SU-DHL-6 (cell line): ENCODE data around the gene AIMP1.

Source experiments
- H2AFZ ChIP-seq: fragments of 200-600 bp; sonication (generic); 2 replicates; pipeline ENCODE4 v1.6.1; 2014; ENCODE audit warnings: low read depth, mild to moderate bottlenecking, moderate library complexity, mixed read lengths, antibody characterized with exemption, low read length; ENCODE audit not compliant: severe bottlenecking
- H3F3A ChIP-seq: fragments of 200-600 bp; shearing (Covaris generic); 2 replicates; pipeline ENCODE4 v1.6.0; 2016; ENCODE audit warnings: antibody characterized with exemption, mild to moderate bottlenecking; ENCODE audit not compliant: insufficient read depth
- H3K27ac ChIP-seq: fragments of 200-600 bp; sonication (generic); 2 replicates; pipeline ENCODE4 v1.5.1; 2016; ENCODE audit warnings: low read depth, mild to moderate bottlenecking, low read length, moderate library complexity, mixed read lengths
- H3K27me3 ChIP-seq: fragments of 200-600 bp; sonication (generic), shearing (Covaris generic); 2 replicates; pipeline ENCODE4 v1.6.0; 2014; ENCODE audit warnings: mild to moderate bottlenecking, low read length
- H3K36me3 ChIP-seq: fragments of 200-600 bp; sonication (generic); 2 replicates; pipeline ENCODE4 v1.6.1; 2014; ENCODE audit warnings: mild to moderate bottlenecking, low read length, mixed read lengths
- H3K4me2 ChIP-seq: fragments of 300-600, 200-600 bp; shearing (Covaris generic), sonication (generic); 2 replicates; pipeline ENCODE4 v1.6.0; 2014; ENCODE audit warnings: low read length, low read depth, mild to moderate bottlenecking; ENCODE audit not compliant: poor library complexity, severe bottlenecking
- H3K4me3 ChIP-seq: fragments of 200-600 bp; sonication (generic); 2 replicates; pipeline ENCODE4 v1.5.1; 2014; ENCODE audit warnings: antibody characterized with exemption, low read length, mild to moderate bottlenecking, mixed read lengths; ENCODE audit not compliant: insufficient read depth, poor library complexity, severe bottlenecking
- H3K79me2 ChIP-seq: fragments of 200-600 bp; sonication (generic); 2 replicates; pipeline ENCODE4 v1.6.1; 2014; ENCODE audit warnings: mild to moderate bottlenecking, low read length, moderate library complexity; ENCODE audit not compliant: insufficient read depth
- H3K9ac ChIP-seq: fragments of 200-600 bp; sonication (generic); 2 replicates; pipeline ENCODE4 v1.7.0; 2014; ENCODE audit warnings: mild to moderate bottlenecking, low read length
- H3K9me2 ChIP-seq: fragments of 200-600 bp; sonication (generic); replicated peaks from 2 replicates; pipeline ENCODE4 v1.6.1; 2014; ENCODE audit warnings: low read length; ENCODE audit not compliant: insufficient read depth
- H3K9me3 ChIP-seq: fragments of 200-600 bp; sonication (generic); 2 replicates; pipeline ENCODE4 v1.6.1; 2014; ENCODE audit warnings: low read length, mixed read lengths; ENCODE audit not compliant: insufficient read depth
- H4K20me1 ChIP-seq: fragments of 200-600 bp; sonication (generic); 2 replicates; pipeline ENCODE4 v1.6.1; 2014; ENCODE audit warnings: low read depth, mild to moderate bottlenecking, antibody characterized with exemption, low read length, moderate library complexity, mixed read lengths
- EZH2phosphoT487 ChIP-seq: fragments of 200-600 bp; sonication (generic), shearing (Covaris generic); conservative IDR thresholded peaks from 2 replicates; pipeline ENCODE4 v1.6.1; 2018; ENCODE audit warnings: mild to moderate bottlenecking, antibody characterized with exemption, low read length, moderate library complexity, mixed read lengths
- TF ChIP-seq, protein P1 (sequence below): fragments of 200-600 bp; sonication (generic); IDR thresholded peaks from one replicate; pipeline ENCODE4 v1.5.1; 2017; ENCODE audit warnings: antibody characterized with exemption, mild to moderate bottlenecking, low read length, moderate library complexity; ENCODE audit not compliant: insufficient read depth, poor library complexity, severe bottlenecking

Gene AIMP1

DNA sequence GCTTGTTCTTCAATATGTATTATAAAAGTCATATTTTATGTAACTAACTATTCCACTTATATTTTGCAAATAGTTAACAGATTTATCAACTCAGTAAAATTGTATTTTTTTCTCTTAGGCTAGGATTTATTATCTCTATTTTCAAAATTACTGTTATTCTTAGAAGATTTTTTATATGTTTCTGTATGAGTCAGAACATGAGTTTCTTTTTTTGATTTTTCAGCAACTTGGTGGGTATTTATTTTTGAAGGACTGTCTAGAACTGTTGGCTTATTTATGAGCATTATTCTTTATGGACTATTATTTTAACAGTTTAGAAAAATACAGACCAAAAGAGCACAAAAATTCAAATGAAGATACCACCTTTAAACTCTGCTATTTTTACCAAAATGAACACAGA is 6.8 kb downstream of the AIMP1 start:
- no peak overlapping the region for H3K4me3 ChIP-seq
- H3K27me3 ChIP-seq = no peaks in the 10 kb centered on the region
- H3K4me2 ChIP-seq = no peak overlapping the region
- no peak overlapping the region for H3K27ac ChIP-seq
- no peaks in the 10 kb centered on the region for H4K20me1 ChIP-seq
- no peak overlapping the region for H3K9ac ChIP-seq
- H3K79me2 ChIP-seq = peaks cover 27% of the 10 kb centered on the region
- no peak overlapping the region for H2AFZ ChIP-seq
- H3K9me3 ChIP-seq = no peaks in the 10 kb centered on the region
- H3K36me3 ChIP-seq = no peaks in the 10 kb centered on the region; the same call in 1 of the 2 replicates
- TF ChIP-seq, protein P1, sequence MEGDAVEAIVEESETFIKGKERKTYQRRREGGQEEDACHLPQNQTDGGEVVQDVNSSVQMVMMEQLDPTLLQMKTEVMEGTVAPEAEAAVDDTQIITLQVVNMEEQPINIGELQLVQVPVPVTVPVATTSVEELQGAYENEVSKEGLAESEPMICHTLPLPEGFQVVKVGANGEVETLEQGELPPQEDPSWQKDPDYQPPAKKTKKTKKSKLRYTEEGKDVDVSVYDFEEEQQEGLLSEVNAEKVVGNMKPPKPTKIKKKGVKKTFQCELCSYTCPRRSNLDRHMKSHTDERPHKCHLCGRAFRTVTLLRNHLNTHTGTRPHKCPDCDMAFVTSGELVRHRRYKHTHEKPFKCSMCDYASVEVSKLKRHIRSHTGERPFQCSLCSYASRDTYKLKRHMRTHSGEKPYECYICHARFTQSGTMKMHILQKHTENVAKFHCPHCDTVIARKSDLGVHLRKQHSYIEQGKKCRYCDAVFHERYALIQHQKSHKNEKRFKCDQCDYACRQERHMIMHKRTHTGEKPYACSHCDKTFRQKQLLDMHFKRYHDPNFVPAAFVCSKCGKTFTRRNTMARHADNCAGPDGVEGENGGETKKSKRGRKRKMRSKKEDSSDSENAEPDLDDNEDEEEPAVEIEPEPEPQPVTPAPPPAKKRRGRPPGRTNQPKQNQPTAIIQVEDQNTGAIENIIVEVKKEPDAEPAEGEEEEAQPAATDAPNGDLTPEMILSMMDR = no peak
- TF ChIP-seq EZH2phosphoT487 = no peak
- H3K9me2 ChIP-seq = no peaks in the 10 kb centered on the region
- no peaks in the 10 kb centered on the region; the same call in 1 of the 2 replicates for H3F3A ChIP-seq

DNA sequence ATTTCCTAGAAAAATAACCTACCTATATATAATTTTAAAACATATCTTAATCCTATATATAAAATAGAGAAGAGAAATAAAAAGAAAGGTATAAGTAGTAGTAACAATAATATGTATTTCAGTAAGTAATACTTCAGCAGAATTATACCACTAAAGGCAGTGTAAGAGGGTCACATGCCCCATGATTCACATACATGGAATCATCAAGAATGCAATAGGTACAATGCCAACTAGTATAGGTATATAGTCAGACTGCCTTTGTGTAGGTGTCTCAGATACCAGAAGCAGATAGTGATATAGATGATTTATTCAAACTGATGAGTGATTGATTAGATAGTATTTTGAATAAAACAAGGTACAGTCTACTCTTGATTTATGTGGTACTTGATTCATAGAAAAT is 9.4 kb downstream of the AIMP1 start:
- H4K20me1 ChIP-seq = no peaks in the 10 kb centered on the region
- peaks cover 2% of the 10 kb centered on the region; the same call in 1 of the 2 replicates for H3K79me2 ChIP-seq
- no peaks in the 10 kb centered on the region for H3K27me3 ChIP-seq

DNA sequence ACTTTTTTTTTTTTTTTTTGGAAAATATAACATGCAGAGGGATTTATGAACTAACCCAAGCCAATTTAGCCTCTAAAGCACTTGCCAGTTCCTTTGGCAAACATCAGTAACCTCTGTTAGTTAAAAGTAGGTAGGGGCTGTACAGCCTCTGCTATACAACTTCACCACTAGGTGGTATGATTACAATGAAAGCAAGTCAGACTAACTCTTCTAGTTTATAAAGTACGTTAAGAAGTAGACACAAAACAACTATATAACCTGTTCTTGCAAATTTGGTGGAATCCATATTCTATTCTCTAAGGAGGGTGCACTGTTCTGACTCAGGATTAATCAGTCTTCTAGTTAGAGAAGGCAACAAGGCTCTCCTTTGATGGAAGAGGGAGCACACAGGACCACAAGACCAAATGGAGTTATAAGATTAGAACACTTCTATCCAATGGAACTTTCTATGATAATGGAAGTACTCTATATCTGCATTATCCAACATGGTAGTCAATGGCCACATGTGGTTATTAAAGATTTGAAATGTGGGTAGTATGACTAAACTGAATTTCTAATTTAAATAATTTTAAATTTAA is 12.8 kb downstream of the AIMP1 start:
- no peak overlapping the region for H3K4me3 ChIP-seq
- H3K9me2 ChIP-seq = no peaks in the 10 kb centered on the region
- TF ChIP-seq, protein P1 = peak; percentile 20
- TF ChIP-seq EZH2phosphoT487 = no peak
- H3K27me3 ChIP-seq = no peaks in the 10 kb centered on the region
- no peaks in the 10 kb centered on the region; the same call in 1 of the 2 replicates for H3K79me2 ChIP-seq
- peaks cover 2% of the 10 kb centered on the region; the same call in 1 of the 2 replicates for H3K36me3 ChIP-seq
- no peak overlapping the region for H3K27ac ChIP-seq
- no peaks in the 10 kb centered on the region; the same call in 1 of the 2 replicates for H3F3A ChIP-seq
- H3K9me3 ChIP-seq = no peaks in the 10 kb centered on the region
- no peak overlapping the region for H3K4me2 ChIP-seq
- no peak overlapping the region for H2AFZ ChIP-seq
- H3K9ac ChIP-seq = no peak overlapping the region
- no peaks in the 10 kb centered on the region for H4K20me1 ChIP-seq

More for the DNA sequence above, 9.4 kb downstream of the AIMP1 start:
- Histone ChIP-seq H3K9me3 (no peaks in the 10 kb centered on the region), H3F3A (no peaks in the 10 kb centered on the region; the same call in 1 of the 2 replicates), H3K9me2 (no peaks in the 10 kb centered on the region), H3K27ac (no peak overlapping the region), H3K9ac (no peak overlapping the region), H3K36me3 (no peaks in the 10 kb centered on the region; the same call in 1 of the 2 replicates), H2AFZ (no peak overlapping the region), H3K4me2 (no peak overlapping the region), H3K4me3 (no peak overlapping the region)
- TF ChIP-seq, protein P1 = no peak
- no peak for TF ChIP-seq EZH2phosphoT487
